Activated naive CD4-positive, alpha-beta T cell treated with anti-CD3 and anti-CD28 coated beads, Interleukin-2, amount 10 ng/mL, durations not matched to agents 7 days and 5 days (primary cell): ENCODE data around the gene KLHL13.
"Not testable (repeated sequence)": the region's sequence is repeated elsewhere in the genome, so short reads cannot be mapped to it uniquely, and the experiment has no call there.

Experiments
- CTCF ChIA-PET: fragments of 350-600 bp; sonication (Branson Sonifier 250); formaldehyde crosslinking; loops from one replicate; lab custom pipeline; 2021; ENCODE audit warnings: antibody characterized with exemption; lab: Charles Lee
- DNase-seq: peaks from one replicate; pipeline ENCODE4 v3.0.0-alpha.2; 2020
- H3K27ac Mint-ChIP-seq: one replicate; pipeline ENCODE4 v1.8.0; 2021; ENCODE audit warnings: mild to moderate bottlenecking, moderate library complexity, mixed read lengths
- H3K27me3 Mint-ChIP-seq: one replicate; pipeline ENCODE4 v1.8.0; 2021; ENCODE audit warnings: mild to moderate bottlenecking, mixed read lengths
- H3K36me3 Mint-ChIP-seq: one replicate; pipeline ENCODE4 v1.8.0; 2021; ENCODE audit warnings: mixed read lengths
- H3K4me1 Mint-ChIP-seq: one replicate; pipeline ENCODE4 v1.8.0; 2021; ENCODE audit warnings: mixed read lengths
- H3K4me3 Mint-ChIP-seq: one replicate; pipeline ENCODE4 v1.8.0; 2021; ENCODE audit warnings: mild to moderate bottlenecking, moderate library complexity, mixed read lengths
- H3K9me3 Mint-ChIP-seq: one replicate; pipeline ENCODE4 v1.8.0; 2021; ENCODE audit warnings: mixed read lengths

Gene KLHL13, protein sequence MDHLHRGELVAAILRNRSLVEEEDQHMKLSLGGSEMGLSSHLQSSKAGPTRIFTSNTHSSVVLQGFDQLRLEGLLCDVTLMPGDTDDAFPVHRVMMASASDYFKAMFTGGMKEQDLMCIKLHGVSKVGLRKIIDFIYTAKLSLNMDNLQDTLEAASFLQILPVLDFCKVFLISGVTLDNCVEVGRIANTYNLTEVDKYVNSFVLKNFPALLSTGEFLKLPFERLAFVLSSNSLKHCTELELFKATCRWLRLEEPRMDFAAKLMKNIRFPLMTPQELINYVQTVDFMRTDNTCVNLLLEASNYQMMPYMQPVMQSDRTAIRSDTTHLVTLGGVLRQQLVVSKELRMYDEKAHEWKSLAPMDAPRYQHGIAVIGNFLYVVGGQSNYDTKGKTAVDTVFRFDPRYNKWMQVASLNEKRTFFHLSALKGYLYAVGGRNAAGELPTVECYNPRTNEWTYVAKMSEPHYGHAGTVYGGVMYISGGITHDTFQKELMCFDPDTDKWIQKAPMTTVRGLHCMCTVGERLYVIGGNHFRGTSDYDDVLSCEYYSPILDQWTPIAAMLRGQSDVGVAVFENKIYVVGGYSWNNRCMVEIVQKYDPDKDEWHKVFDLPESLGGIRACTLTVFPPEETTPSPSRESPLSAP

DNA sequence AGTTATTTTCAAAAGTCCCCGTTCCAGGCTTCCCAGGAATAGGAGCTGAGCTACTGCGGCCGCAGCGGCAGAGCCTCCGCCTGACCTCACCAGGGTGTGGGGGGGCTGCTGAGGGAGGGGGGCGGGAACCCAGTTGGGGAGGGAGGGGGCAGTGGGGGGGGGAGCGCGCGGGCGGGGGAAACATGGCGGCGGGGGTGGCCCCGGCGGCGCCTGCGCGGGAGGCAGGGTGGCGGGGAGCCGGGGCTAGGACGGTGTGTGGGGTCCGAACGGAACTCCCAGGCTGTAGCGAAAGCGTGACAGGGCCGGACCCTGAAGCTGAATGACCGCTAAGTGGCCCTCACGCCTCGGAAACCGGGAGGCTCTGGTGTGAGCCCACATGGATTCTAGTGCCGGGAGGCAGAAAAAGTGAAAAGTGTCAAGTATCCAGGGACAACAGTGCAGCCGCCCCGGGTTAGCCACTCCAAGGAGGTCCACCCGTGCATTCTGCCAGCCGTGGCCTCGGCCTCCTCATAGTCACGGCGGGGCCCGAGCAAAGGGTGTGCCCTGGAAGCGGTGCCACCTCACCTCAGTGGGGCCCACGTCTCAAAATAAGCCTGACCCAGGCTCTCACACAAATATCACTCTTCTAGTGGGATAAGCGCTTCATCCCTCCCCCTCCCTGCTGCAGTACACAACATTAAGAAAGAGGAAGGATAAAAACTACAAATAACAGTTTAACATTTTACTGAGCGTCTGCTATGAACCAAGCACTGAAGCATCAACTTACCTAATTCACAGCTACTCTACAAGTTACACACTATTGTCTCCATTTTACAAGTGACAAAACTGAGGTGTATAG is at the start of gene KLHL13:
KLHL13 (minus strand) TSS at position 98 of the 838 bp plus-strand sequence. CDS start 88,337 bp downstream, outside the sequence.
- Mint-ChIP-seq H3K27me3 (peaks cover 20% of the 10 kb centered on the region), H3K27ac (no peak within 1 kb of the TSS), H3K36me3 (no peaks in the 10 kb centered on the region), H3K9me3 (no peaks in the 10 kb centered on the region), H3K4me3 (peak within 1 kb of the TSS; percentile 65), H3K4me1 (peaks cover 7% of the 10 kb centered on the region)
- peak; percentile 20 for DNase-seq
- CTCF ChIA-PET: no interaction called here

DNA sequence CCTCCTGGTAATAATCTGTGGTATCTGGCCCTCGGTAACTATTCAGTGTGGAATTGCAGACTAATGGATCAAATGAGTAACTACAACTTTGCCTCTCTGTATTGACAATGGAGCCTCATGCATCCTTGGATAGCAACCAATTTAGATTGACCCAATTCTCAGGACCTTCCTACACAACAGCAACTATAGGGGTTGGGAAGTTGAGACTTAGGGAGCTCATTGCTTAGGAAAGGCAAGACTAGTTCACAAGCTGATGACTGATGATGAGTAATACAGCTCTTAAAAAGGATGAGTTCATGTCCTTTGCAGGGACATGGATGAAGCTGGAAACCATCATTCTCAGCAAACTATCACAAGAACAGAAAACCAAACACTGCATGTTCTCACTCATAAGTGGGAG is 47.5 kb upstream of the KLHL13 start:
- no peak overlapping the region for H3K4me3 Mint-ChIP-seq
- CTCF ChIA-PET: no interaction called here

DNA sequence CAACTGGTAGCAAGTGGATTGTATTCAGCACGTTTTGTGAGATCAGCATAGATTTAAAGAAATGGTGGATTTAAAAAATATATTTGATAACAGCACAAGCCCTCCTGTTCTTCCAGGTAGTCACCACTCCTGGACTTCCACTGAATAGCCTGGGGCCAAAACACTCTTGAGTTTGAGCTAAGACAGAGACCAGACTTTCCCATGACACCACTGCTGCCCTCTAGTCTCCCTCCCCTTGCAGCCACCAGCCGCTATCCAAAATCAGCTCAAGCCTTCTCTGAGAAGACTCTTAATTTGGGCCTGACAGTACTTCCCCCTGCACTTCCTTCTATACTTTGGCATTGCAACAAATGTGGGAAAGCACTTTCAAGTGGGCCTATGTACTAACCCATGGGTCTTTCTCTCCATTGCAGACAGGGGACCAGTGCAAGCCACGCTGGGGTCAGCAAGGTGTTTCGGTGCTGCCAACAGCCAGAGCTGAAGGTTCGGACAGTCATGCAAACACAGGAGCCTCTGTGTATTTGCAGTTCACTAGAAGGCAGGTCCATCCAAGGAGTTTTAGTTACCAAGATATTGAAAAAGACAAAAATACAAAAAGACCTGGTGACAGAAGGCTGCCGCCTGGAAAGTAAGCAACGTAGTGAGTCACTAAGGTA is 40.5 kb upstream of the KLHL13 start:
- Mint-ChIP-seq H3K9me3 (no peaks in the 10 kb centered on the region), H3K4me3 (no peak overlapping the region), H3K27me3 (no peaks in the 10 kb centered on the region), H3K27ac (no peak overlapping the region), H3K36me3 (no peaks in the 10 kb centered on the region), H3K4me1 (no peaks in the 10 kb centered on the region)
- DNase-seq: no peak
- CTCF ChIA-PET: no interaction called here

More for the DNA sequence above, 47.5 kb upstream of the KLHL13 start:
- no peaks in the 10 kb centered on the region for H3K36me3 Mint-ChIP-seq
- no peaks in the 10 kb centered on the region for H3K9me3 Mint-ChIP-seq
- H3K27ac Mint-ChIP-seq: no peak overlapping the region
- H3K27me3 Mint-ChIP-seq: peaks cover 3% of the 10 kb centered on the region
- no peaks in the 10 kb centered on the region for H3K4me1 Mint-ChIP-seq
- DNase-seq: no peak

DNA sequence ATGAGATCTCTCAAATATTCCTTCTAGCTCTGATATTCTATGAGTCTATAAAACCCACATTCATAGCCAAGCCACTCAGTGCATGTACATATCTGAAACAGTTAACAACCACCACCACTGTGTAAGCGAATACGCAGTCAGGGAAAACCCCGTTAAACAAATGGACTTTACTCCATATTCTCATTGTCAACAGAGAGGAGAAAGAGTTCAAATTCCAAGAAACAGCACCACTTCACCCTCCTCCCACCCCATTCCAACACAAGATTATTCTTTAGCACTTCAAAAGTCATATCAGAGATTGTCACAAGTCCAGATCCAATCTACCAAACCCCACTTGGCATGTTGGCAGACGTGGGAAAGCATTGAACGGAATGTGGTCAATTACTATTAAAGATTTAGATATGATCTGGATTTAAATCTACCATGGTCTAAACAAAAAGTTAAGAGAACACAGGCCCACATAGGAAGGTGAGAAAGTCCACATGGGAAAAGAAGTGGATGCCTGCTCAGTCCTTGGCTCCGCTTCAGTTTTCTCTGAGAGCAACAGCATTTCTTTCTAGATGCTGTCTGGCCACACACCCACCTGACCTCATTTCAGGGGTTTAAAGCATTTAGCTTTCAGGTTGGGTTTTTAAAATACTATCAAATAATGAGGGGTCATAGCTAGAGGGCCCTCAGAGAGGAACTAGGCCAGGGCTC is 39.8 kb upstream of the KLHL13 start:
- DNase-seq: no peak
- H3K9me3 Mint-ChIP-seq: no peaks in the 10 kb centered on the region
- H3K27me3 Mint-ChIP-seq: no peaks in the 10 kb centered on the region
- H3K4me3 Mint-ChIP-seq: no peak overlapping the region
- H3K27ac Mint-ChIP-seq: no peak overlapping the region
- no peaks in the 10 kb centered on the region for H3K4me1 Mint-ChIP-seq
- H3K36me3 Mint-ChIP-seq: no peaks in the 10 kb centered on the region
- CTCF ChIA-PET: no interaction called here

DNA sequence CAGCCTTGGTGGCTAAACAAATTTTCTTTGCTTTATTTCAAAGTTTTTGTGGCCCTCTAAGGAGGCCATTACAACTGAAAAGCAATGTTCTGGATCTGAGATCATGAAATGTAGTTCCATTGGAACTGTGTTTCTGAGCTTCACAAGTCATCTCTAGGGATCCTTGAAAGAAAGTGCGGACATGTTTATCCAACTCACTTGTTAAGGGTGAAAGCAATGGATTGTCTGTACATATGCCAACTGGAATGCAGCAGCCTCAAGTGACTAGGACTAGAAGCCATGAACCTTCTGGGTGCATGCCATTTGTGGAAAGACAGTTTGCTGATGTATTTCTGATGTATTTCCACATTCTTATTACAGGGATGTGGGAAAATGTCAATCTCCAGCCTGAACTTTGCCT is 36.7 kb upstream of the KLHL13 start:
- CTCF ChIA-PET: no interaction called here
- no peak for DNase-seq
- H3K27me3 Mint-ChIP-seq: no peaks in the 10 kb centered on the region
- H3K4me3 Mint-ChIP-seq: no peak overlapping the region
- no peaks in the 10 kb centered on the region for H3K9me3 Mint-ChIP-seq
- H3K36me3 Mint-ChIP-seq: no peaks in the 10 kb centered on the region
- no peak overlapping the region for H3K27ac Mint-ChIP-seq
- H3K4me1 Mint-ChIP-seq: no peaks in the 10 kb centered on the region

DNA sequence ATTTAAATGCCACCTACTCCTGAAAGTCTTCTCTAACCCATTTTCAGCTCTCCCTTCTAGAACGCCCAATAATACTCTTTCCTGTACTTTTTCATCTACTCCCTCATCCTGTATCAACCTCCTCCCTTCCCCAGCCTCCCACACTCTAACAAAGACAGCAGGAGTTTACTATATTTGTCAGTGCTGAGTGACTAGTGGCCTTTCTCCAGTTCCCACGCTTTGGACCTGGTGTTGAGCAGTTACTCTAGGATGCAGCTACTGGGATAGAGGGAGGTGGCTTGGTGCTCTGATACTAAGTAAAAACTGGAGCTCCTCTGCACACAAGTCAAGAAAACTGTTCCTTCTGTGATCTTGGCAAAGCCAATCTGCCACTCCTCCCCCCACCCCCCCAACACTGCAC is 36.1 kb upstream of the KLHL13 start:
- H3K4me1 Mint-ChIP-seq: no peaks in the 10 kb centered on the region
- H3K27me3 Mint-ChIP-seq: no peaks in the 10 kb centered on the region
- CTCF ChIA-PET: no interaction called here
- DNase-seq: no peak
- H3K36me3 Mint-ChIP-seq: no peaks in the 10 kb centered on the region
- no peak overlapping the region for H3K27ac Mint-ChIP-seq
- no peak overlapping the region for H3K4me3 Mint-ChIP-seq
- H3K9me3 Mint-ChIP-seq: no peaks in the 10 kb centered on the region

DNA sequence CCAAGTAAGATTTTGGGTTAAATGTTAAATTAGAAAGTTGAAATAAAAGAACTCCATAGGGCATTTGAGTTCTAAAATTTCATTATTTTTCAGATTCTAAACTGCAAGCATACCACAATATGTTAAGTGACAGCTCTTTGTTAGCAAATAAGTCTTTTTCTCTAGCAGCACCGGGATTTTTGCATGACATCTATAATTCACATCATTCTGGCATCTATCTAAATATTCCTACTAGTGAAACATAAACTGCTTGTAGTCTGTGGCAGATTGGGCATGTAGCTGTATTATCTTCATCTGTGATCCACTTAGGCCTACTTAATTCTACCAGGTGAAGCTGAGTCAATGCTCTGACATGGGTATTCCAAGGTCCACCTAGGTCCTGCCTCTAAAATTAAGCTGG is 32.1 kb upstream of the KLHL13 start:
- CTCF ChIA-PET: no interaction called here
- no peaks in the 10 kb centered on the region for H3K9me3 Mint-ChIP-seq
- no peak for DNase-seq
- no peak overlapping the region for H3K27ac Mint-ChIP-seq
- H3K27me3 Mint-ChIP-seq: no peaks in the 10 kb centered on the region
- no peaks in the 10 kb centered on the region for H3K4me1 Mint-ChIP-seq
- no peaks in the 10 kb centered on the region for H3K36me3 Mint-ChIP-seq
- H3K4me3 Mint-ChIP-seq: no peak overlapping the region

DNA sequence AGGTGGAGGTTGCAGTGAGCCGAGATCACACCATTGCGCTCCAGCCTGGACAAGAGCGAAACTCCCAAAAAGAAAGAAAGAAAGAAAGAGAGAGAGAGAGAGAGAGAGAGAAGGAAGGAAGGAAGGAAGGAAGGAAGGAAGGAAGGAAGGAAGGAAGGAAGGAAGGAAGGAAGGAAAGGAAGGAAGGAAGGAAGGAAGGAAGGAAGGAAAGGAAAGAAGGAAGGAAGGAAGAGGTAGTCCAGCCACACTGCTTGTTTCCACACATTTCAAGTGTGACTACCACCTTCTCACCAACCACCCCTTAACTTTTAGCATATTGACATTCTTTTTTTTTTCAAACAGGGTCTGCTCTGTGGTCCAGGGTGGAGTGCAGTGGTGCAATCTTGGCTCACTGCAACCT is 31.2 kb upstream of the KLHL13 start:
- H3K9me3 Mint-ChIP-seq, H3K36me3 Mint-ChIP-seq, H3K4me3 Mint-ChIP-seq, H3K27me3 Mint-ChIP-seq, DNase-seq, CTCF ChIA-PET, H3K4me1 Mint-ChIP-seq, H3K27ac Mint-ChIP-seq: not testable (repeated sequence)

DNA sequence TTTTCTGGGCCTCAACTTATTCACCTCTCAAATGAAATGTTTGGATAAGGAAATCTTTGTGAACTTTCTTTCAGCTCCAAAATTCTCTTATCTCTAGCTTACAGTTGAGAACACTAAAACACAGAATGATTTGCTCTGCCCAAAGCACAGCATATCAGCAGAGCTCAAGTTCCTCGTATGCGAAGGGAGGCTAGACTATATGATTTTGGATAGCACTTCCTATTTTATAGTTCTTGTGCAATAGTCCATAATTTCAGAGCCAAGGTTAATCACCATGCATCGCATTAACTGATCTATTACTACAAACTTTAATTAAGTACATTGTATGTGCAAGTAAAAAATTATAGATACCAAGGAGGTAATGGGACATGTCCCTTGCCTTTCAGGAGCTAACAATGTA is 27.0 kb upstream of the KLHL13 start:
- DNase-seq: no peak
- Mint-ChIP-seq H3K27me3 (no peaks in the 10 kb centered on the region), H3K4me3 (no peak overlapping the region), H3K36me3 (no peaks in the 10 kb centered on the region), H3K27ac (no peak overlapping the region), H3K9me3 (no peaks in the 10 kb centered on the region), H3K4me1 (no peaks in the 10 kb centered on the region)
- CTCF ChIA-PET: no interaction called here

DNA sequence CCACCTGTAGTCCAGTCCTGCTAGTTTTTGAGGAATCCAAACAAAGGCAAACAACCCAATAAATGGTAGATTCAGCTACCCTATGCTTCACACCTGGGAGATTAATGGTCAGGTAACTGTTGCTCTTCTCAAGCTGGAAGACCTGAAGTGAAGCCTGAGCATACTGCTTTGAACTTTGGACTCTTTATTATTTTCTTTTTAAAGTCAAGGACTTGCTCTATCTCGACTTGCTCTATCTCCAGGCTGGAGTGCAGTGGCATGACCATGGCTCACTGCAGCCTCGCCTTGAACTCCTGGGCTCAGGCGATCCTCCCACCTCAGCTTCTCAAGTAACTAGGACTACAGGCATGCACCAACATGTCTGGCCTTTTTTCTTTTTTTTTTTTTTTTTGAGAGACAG is 14.7 kb upstream of the KLHL13 start:
- CTCF ChIA-PET: no interaction called here
- H3K9me3 Mint-ChIP-seq: no peaks in the 10 kb centered on the region
- no peaks in the 10 kb centered on the region for H3K36me3 Mint-ChIP-seq
- no peaks in the 10 kb centered on the region for H3K27me3 Mint-ChIP-seq
- H3K27ac Mint-ChIP-seq: no peak overlapping the region
- H3K4me3 Mint-ChIP-seq: no peak overlapping the region
- DNase-seq: no peak
- no peaks in the 10 kb centered on the region for H3K4me1 Mint-ChIP-seq

DNA sequence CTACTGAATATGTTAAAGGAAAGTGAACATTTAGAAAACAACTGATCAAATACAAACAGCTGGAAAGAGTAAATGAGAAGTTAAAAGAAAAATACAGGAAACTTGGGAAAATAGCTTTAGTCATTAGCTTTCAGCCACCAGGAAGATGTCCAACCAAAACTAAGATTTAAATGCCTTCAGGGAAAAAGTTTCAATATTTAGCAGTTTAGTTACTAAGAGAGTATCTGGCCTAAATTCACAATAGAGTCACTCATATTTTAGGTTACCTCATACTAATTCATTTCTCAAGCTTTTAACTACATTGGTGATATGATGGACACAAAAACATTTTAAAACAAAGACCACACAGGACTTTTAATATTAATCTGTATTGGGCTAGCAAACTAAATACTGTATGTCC is 13.1 kb upstream of the KLHL13 start:
- Mint-ChIP-seq H3K9me3 (no peaks in the 10 kb centered on the region), H3K36me3 (no peaks in the 10 kb centered on the region), H3K27me3 (no peaks in the 10 kb centered on the region), H3K27ac (no peak overlapping the region), H3K4me3 (no peak overlapping the region), H3K4me1 (no peaks in the 10 kb centered on the region)
- DNase-seq: no peak
- CTCF ChIA-PET: no interaction called here

DNA sequence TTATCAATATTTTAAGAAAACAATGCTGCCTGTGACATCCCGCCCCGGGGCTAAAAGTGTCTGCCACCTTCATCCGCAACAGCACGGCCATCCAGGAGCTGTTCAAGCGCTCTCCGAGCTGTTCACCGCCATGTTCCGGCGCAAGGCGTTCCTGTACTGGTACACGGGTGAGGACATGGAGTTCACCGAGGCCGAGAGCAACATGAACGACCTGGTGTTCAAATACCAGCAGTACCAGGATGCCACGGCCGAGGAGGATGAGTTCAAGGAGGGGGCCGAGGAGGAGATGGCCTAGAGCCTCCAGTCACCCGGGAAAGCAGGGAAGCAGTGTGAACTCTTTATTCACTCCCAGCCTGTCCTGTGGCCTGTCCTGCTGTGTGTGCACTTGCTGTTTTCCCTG is 12.1 kb upstream of the KLHL13 start:
- CTCF ChIA-PET: no interaction called here
- H3K9me3 Mint-ChIP-seq: no peaks in the 10 kb centered on the region
- no peaks in the 10 kb centered on the region for H3K36me3 Mint-ChIP-seq
- H3K27me3 Mint-ChIP-seq: no peaks in the 10 kb centered on the region
- no peak for DNase-seq
- no peaks in the 10 kb centered on the region for H3K4me1 Mint-ChIP-seq
- H3K4me3 Mint-ChIP-seq: no peak overlapping the region
- no peak overlapping the region for H3K27ac Mint-ChIP-seq

DNA sequence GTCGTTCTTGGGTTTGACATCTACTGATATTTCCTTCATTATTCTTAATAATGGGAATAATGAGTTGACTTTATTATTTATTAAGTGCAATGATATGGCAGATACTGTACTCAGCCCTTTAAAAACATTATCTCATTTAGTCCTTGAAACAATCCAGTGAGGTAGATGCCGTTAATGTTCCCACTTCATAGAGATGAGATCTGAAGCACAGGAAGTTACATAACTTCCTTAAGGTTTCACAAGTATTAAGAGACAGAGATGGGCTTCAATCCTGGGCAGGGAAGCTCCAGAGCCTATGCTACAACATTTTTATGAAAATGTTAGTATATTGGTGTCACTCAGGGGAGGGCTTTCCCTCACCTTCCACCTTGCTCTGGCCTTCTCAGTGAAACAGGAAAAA is 9.7 kb upstream of the KLHL13 start:
- H3K4me3 Mint-ChIP-seq: no peak overlapping the region
- H3K27me3 Mint-ChIP-seq: no peaks in the 10 kb centered on the region
- no peak for DNase-seq
- CTCF ChIA-PET: no interaction called here
- no peaks in the 10 kb centered on the region for H3K9me3 Mint-ChIP-seq
- no peaks in the 10 kb centered on the region for H3K4me1 Mint-ChIP-seq
- no peak overlapping the region for H3K27ac Mint-ChIP-seq
- H3K36me3 Mint-ChIP-seq: no peaks in the 10 kb centered on the region

DNA sequence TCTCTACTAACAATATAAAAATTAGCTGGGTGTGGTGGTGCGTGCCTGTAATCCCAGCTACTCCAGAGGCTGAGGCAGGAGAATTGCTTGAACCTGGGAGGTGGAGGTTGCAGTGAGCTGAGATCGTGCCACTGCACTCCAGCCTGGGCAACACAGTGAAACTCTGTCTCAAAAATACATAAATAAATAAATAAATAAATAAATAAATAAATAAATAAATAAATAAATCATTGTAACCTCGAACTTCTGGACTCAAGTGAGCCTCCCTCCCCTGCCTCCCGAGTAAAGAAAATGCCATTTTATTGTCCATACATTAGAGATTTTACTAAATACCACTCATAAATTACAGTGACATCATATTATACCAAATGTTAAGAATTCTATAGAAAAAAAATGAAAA is 7.6 kb upstream of the KLHL13 start:
- DNase-seq, CTCF ChIA-PET, H3K36me3 Mint-ChIP-seq, H3K4me3 Mint-ChIP-seq, H3K27ac Mint-ChIP-seq, H3K4me1 Mint-ChIP-seq, H3K9me3 Mint-ChIP-seq, H3K27me3 Mint-ChIP-seq: not testable (repeated sequence)
